Stimulated activated CD8-positive, alpha-beta memory T cell treated with anti-CD3 and anti-CD28 coated beads, Interleukin-12 subunit alpha, Interleukin-12 subunit beta, amount 100 ng/mL, for 24 hours (primary cell): ENCODE measurements around the gene KIAA1549.

Experiments used
- DNase-seq: peaks from one replicate; pipeline ENCODE4 v3.0.0-alpha.2; 2020; ENCODE audit errors: extremely low read depth

The KIAA1549 gene

DNA sequence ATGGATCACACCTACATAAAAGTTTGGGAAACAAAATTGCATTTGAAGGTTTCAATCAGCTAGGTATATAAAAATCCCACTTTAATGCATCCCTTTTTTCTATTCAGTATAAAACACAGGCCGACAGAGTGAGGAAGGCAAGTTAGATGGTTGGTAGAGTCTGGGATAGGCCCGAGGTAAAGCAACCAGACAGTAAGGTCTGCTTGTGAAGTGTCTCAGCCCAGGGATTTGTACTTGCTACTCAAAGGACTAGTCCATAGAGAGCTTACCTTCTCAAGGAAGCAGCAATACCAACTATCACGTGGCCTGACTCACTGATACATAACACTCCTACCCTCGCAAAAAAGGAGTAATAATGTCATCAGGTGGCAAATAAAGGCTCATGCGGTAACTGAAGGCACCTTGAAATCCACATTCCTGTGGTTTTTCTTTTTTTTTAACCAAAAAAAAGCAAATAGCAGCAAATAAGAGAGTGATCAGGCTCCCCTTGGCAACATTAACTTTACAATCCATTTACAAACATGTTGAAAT is 127.0 kb downstream of the KIAA1549 start:
- no peak for DNase-seq

DNA sequence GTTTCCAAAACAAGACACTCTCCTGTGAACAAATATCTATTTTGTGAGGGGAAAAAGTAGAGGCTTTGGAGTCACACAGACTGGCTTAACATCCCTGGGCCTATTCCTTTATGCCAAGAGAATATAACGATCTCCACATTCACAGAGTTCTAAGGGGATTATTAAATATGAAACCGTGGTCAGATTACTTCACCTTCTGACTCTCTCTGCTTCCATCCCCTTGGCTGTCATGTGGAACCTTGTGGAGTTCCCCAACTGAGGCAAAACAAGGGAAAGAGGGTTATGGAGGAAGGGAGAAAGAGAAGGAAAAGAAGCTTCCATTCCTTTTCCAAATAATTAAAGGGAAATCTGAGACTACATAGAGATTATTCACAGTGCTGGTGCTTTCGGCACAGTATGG is 127.7 kb downstream of the KIAA1549 start:
- DNase-seq, result no peak

DNA sequence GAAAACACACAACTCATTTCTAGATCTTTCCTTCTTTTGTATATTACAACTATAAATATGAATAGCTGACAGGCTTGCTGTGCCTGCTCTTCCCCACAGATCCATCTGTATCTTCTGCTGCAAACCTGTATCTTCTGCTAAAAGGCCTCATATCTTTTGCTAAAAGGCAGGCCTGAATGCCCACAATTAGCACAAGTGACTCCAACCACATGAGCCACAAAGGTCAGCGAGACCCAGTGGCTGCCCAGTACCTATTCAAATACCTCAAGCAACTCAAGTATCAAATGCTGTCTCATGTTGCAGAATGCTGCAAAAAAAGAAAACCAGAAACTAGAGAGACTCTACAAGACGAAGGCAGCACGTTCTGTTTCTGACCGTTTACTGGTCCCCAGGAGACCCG is 128.7 kb downstream of the KIAA1549 start:
- DNase-seq, result no peak

DNA sequence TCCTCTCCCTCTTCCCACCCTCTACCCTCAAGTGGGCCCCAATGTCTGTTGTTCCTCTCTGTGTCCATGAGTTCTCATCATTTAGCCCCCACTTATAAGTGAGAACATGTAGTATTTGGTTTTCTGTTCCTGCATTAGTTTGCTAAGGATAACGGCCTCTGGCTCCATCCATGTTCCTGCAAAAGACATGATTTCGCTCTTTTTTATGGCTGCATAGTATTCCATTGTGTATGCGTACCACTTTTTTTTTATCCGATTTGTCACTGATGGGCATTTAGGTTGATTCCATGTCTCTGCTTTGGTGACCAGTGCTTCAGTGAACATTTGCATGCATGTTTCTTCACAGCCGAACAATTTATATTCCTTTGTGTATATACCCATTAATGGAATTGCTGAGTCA is 131.5 kb downstream of the KIAA1549 start:
- DNase-seq, result no peak

DNA sequence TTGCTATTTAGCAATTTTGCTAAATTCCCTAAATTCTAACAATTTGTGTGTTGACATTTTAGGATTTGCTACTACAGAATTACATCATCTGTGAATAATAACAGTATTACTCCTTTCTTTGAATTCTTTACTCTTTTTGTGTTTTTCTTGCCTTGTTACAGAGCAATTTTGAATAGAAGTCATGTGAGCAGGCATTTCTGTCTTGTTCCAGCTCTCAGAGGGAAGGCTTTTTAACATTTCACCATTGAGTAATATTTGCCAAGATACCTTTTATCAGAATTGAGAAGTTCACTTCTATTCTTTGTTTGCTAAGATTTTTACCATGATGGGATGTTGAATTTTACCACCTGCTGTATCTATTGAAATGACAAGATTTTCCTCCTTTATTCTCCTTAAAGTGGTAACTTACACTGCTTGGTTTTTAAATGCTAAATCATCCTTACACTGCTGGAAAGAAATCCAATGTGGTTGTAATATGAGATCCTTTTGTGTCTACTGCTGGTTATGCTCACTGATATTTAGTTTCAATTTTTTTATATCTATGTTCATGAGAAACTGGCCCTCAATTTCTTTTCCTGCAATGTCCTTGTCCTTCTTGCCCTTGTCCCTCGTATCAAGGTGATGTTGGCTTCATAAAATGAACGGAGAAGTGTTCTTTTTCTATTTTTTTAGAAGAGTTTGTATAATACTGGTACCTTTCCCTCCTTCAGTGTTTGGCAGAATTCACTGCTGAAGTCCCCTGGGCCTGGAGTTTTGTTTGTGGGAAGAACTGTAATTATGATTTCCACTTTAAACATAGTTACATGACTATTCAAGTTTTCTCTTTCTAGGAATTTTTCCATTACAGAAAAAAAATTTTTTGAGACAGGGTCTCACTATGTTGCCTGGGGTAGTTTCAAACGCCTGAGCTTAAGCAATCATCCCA is 132.9 kb downstream of the KIAA1549 start:
- DNase-seq, result no peak

DNA sequence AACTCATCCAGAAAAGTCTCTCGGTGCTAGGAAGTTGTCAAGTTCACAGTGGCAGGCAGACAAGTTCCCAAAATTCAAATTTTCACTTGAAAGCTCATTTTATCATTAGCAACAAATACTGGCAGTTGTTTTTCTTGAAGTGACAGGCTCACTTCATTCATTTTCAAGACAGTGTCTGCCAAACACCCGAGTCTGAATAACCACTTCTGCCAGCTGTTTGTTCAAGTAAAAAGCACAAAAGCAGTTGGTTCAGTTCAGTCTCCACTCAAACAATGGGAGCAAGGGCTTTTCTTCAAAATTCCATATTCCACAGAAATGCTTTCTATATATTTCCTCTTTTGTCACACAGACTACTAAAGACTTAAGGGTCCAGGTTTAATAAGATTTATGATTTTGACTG is 135.5 kb downstream of the KIAA1549 start:
- DNase-seq, result no peak

DNA sequence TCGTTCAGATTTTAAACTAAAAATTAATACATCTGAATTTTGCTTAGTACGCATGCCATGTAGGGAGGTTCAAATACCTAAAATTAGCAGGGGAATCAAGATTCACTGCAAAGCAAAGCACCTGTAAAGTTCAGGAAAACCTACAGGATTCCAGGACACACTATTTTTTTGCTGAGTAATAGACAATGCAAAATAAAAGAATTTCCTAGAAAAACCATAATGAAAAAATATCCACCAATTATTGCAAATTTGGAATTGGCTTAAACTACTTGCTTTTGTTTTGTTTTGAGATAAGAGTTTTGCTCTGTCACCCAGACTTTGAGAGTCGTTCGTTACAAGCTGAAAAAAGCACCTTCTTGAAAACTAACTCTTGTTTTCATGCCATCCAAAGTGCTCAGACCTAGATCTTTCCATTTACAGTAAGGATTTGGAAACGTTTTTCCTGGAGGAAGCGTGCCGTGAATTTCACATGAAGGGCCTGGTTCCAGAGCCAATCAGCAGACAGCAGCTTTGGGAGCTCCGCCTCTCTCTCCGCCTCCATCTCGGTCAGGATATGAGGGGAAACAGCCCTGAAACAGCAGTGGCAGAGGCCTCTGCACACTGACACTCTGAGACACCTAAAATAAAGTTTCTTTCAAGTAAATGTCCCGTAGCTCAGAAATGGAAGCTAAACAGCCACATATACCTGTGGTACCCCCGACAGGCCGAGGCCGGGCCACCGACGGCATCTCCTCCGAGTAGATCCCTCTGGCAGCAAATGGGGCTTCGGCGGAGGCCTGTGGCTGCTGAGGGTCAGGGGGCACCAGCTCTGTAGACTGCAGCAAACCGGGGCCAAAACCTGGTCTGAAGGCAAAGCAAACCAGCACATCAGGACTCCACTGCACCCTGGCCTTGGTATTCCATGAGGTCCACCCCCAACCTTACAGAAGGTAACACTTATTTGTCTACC is 137.3 kb downstream of the KIAA1549 start:
- DNase-seq, result no peak

DNA sequence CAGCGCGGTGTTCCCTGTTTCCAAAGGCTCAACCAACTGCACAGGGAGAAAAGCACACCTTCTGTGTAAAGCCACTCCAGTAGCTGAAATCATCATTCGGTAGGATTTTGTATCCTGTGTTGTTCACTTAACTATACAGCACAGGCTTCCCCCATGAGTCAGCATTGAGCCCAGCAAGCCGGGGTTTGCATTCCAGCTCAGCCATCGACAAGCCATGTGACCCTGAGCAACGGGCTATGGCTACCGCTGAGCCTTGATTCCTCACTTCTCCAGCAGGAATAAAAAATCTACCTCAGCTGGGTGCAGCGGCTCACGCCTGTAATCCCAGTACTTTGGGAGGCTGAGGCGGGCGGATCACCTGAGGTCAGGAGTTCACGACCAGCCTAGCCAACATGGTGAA is 139.1 kb downstream of the KIAA1549 start:
- no peak for DNase-seq

DNA sequence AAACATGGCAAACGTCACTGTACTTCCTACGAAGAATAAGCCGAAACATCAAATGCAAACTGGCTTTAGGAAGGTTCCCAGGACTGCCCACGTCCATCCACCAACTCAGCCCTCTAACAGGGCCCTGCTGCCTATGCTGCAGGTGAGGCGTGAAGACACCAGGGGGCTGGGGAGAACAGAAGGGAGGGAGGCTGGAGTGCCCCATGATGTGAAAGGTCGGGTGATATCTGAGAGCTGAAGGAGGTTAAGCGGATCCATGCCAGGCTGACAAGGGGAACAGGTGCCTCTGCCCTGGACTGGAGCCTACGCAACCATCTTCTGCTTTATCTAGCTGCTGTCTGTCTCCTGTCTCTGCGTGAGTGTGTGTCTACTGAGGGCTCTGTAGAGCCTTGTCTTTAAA is 143.0 kb downstream of the KIAA1549 start:
- DNase-seq, result no peak

DNA sequence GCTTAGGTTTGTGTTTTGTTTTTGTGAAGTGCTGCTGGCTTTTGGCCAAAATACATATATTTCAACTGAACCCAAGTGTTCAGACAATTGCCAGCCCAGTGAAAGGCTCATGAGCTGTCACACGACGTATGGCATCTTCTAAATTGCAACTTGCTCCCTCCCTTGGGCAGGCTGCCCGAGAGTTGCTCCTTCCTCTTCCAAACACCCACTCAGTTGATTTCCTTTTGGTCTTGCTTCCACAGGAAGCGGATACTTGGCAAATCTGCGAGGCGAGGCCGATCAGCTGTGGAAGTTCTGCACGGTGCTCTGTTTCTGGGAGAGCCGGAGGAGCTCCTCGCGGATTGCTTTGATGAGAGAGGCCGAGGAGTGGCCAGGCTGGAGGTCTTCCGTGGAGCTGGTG is 143.6 kb downstream of the KIAA1549 start:
- DNase-seq, result no peak

DNA sequence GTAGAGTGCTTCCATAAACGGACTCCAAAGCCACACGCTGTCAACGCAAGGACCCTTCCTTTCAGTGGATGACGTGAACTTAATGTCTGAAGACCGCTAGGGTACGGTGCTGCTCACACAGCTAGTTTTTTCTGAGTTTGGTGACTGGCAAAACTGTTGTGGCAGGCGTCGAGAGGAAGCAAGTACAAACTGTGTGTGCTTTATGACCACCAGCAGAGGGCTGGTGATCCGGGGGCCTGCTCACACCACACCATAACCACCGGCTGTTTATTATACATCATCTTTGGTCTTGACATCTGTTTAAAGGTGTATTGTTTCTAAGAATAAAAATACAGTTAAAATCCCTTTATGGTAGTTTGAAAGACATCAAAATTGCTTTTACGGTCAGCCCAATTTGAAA is 146.1 kb downstream of the KIAA1549 start:
- no peak for DNase-seq

DNA sequence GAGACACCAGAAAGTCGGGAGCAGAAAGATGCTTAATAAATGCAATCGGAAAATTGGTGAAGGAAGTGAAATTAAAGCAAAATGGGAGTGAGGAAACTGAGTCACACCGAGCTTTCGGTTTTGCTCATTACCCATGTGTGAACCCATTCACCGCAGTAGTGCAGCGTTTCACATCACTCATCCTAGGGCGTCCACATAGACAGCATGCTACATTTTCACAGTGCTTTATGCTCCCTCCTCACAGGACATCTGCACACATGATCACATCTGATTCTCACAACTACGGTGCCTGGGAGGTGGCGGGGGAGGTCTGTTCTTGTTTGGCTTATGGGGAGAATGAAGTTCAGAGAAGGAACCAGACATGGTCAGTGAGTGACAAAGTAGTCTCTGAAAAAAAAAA is 146.6 kb downstream of the KIAA1549 start:
- no peak for DNase-seq

DNA sequence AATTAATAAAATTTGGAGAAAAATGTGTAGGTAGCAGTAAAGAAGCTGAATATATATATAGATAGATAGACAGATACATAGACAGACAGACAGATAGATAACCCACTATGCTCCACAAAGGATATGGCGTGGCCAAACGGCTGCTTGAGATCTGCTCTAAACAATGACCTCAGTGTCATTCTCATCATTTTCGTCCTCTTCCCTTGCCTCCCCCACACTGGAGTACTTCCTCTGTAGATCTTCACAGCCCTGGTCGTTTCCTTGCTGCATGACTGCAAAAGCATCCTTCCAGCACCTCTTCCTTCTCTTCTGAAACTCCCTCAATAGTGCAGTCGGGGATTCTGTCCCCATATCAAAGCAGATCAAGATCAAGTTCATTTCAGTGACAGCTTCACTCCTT is 147.6 kb downstream of the KIAA1549 start:
- DNase-seq, result no peak

DNA sequence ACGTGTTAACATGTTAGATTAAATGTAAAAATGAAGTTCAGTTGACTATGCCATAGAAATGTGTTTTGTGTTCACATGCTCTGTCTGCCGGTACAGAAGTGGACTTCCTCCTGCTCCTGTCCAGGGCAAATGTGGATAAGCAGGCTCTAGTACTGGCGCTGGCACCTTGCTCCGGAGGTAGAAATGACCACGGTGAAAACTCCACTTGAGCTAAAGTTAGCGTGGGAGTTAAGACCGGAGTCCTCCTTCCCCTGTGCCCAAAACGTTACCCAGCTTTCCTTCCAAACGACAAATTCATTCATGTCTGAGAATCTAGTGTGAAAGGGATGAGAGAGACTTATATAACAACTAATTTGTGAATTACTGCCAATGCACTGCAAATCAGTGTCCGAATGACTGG is 148.2 kb downstream of the KIAA1549 start:
- no peak for DNase-seq

DNA sequence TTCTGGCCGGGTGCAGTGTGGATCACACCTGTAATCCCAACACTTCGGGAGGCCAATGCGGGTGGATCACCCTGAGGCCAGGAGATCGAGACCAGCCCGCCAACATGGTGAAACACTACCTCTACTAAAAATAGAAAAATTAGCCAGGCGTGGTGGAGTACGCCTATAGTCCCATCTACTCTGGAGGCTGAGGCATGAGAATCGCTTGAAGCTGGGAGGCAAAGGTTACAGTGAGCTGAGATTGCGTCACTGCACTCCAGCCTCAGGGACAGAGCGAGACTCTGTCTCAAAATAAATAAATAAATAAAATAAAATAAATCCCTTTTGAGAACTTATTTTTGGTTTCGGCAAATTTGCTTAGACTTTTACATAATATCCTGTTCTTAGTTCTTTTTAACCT is 151.9 kb downstream of the KIAA1549 start:
- DNase-seq, result no peak

DNA sequence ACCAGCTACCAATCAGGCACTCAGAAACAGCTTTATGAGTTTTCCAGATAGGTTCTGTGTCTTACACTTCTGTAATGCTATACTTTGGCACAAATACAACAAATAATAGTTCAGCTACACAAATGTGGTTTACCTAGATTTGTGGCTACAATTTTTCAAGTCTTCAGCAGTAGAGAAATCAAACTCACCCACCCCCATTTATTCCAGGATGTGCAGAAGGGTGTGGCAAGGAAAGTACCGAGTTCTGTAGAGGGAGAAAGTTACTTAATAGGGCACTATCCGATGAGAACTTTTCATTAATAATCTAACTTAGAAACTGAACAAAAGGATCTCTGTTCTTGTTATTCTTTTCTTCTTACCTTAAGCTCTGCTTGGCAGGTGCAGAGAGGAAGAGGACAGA is 152.9 kb downstream of the KIAA1549 start:
- no peak for DNase-seq

DNA sequence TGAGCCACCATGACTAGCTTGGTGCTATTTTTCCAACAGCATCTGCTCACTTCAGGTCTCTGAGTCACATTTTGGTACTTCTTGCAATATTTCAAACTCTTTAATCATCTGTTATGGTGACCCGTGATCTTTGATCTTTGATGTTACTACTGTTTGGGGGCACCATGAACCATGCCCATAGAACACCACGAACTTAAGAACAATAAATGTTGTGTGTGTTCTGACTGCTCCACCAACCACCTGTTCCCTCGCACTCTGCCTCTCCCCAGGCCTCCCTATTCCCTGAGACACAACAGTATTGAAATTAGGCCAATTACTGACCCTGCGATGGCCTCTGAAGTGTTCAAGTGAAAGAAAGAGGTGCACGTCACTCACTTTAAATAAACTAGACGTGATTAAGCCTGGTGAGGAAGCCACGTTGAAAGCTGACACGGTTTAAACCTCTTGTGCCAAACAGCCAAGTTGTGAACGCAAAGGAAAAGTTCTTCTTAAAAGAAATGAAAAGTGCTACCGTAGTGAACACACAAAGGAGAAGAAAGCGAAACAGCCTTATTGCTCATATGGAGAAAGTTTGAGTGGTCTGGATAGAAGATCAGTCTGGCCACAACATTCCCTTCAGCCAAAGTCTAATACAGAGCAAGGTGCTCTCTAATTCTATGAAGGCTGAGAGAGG is 156.0 kb downstream of the KIAA1549 start:
- DNase-seq, result no peak

DNA sequence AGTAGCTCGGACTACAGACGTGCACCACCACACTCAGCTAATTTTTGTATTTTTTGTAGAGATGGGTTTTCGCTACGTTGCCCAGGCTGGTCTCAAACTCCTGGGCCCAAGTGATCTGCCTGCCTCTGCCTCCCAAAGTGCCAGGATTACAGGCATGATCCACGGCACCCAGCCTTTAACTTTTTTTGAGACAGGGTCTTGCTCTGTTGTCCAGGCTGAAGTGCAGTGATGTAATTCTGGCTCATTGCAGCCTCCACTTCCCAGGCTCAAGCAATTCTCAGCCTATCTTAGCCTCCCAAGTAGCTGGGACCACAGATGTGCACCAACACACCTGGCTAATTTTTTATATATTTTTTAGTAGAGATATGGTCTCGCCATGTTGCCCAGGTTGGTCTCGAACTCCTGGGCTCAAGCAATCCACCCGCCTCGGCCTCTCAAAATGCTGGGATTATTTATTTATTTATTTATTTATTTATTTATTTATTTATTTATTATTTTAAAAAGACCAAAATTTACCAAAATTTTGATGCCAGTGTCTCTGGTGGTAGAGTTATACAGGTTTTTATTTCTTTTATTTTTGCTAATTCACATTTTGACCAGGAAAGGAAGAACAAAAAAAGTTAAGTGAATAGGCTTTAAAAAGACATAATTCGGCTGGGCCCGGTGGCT is 158.2 kb downstream of the KIAA1549 start:
- DNase-seq, result no peak

DNA sequence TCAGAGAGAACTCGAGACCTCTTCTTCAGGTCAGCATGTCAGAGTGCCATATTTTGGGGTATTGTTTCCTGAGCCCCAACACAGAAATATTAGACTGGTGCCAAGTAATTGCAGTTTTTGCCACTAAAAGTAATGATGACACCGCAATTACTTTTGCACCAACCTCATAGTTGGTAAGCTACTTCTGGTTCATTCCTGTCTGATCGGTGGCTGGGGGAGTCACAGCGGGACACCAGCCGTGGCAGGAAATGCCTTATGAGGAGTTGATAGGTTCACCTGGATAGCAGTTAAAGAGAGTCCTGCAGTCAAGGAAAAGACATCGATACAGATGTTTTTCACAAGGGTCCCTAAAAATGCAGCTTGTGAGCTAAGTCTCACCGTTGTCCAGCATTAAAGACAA is 159.3 kb downstream of the KIAA1549 start:
- DNase-seq, result no peak

DNA sequence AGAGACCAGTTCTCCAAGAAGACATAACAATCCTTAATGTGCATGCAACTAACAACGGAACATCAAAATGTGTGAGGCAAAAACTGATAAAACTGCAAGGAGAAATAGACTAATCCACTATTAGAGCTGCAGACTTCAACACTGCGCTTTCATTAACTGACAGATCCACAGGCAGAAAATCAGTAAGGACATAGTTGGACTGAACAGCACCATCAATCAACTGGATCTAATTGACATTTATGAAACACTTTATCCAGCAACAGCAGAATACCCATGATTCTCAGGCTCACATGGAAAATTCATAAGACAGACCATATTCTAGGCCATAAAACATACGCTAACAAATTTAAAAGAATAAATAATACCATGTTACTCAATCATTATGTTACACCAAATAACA is 161.6 kb downstream of the KIAA1549 start:
- DNase-seq, result no peak

DNA sequence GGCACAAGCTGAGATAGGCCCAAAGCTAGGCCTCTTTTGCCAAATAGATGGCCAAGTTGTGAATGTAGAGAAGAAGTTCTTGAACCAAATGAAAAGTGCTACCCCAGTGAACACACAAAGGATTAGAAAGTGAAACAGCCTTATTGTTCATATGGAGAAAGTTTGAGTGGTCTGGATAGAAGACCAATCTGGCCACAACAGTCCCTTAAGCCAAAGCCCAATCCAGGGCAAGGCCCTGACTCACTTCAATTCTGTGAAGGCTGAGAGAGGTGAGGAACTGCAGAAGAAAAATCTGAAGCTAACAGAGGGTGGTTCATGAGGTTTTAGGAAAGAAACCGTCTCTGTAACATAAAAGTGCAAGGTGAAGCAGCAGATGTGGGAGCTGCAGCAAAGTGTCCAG is 164.5 kb downstream of the KIAA1549 start:
- DNase-seq, result no peak
